A673 (cell line): ENCODE data around the gene CD248.

Source experiments
- CTCF ChIP-seq: fragments of 300-800, 200-600 bp; sonication (generic); conservative IDR thresholded peaks from 2 replicates; pipeline ENCODE4 v1.5.1; 2017; ENCODE audit warnings: low read depth, mild to moderate bottlenecking, antibody characterized with exemption, low read length, moderate library complexity, mixed read lengths
- EZH2 ChIP-seq: fragments of 200-600 bp; sonication (generic); IDR thresholded peaks from 2 replicates; pipeline ENCODE4 v1.6.1; 2017; ENCODE audit warnings: borderline replicate concordance, low read depth, mild to moderate bottlenecking, mixed read lengths, antibody characterized with exemption, low read length; ENCODE audit not compliant: poor library complexity, severe bottlenecking

GRCh38 chr11:66321606-66322005 lies 4.8 kb upstream of the CD248 start:
- TF ChIP-seq CTCF (no peak), EZH2 (no peak)
